ENCODE data around the gene UPF1.

DNA sequence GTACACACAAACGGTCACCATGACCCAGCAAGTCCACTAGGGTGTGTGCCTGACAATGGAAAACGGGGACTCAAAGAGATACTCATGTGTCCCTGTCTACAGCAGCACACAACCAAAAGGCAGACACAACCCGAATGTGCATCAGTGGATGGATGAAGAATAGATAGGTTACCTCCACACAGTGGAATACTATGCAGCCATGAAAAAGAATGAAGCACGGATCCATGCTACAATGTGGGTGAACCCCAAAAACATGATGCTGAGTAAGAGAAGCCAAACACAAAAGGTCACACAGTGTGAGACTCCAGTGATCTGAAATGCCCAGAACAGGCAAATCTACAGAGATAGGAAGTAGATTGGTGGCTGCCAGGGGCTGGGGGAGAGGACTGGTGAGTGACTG is 55.2 kb downstream of the UPF1 start:
- TF ChIP-seq, protein P1, sequence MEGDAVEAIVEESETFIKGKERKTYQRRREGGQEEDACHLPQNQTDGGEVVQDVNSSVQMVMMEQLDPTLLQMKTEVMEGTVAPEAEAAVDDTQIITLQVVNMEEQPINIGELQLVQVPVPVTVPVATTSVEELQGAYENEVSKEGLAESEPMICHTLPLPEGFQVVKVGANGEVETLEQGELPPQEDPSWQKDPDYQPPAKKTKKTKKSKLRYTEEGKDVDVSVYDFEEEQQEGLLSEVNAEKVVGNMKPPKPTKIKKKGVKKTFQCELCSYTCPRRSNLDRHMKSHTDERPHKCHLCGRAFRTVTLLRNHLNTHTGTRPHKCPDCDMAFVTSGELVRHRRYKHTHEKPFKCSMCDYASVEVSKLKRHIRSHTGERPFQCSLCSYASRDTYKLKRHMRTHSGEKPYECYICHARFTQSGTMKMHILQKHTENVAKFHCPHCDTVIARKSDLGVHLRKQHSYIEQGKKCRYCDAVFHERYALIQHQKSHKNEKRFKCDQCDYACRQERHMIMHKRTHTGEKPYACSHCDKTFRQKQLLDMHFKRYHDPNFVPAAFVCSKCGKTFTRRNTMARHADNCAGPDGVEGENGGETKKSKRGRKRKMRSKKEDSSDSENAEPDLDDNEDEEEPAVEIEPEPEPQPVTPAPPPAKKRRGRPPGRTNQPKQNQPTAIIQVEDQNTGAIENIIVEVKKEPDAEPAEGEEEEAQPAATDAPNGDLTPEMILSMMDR (IDR thresholded peaks at IDR 0.05): no peak
- no peak for TF ChIP-seq POLR2A (IDR thresholded peaks at IDR 0.05)
